ENCODE data around the gene HPX.

The HPX gene

GRCh38 chr11:6453152-6453551, 12.4 kb upstream of the HPX start:
- TF ChIP-seq CTCF (conservative IDR thresholded peaks at IDR 0.05; ENCODE audit: low read length): no peak
- no peak overlapping the region for H3K4me3 ChIP-seq (ENCODE audit: low read length)
- DNase-seq (ENCODE audit: low read depth): no peak

- no peak for TF ChIP-seq CTCF (conservative IDR thresholded peaks at IDR 0.05; ENCODE audit: low read length)
- no peak overlapping the region for H3K4me3 ChIP-seq (ENCODE audit: low read length)
- peak; percentile 26 for DNase-seq (ENCODE audit: low read depth)
Observed at GRCh38 chr11:6452219-6452618, 11.4 kb upstream of the HPX start.

- H3K4me3 ChIP-seq (ENCODE audit: low read length): no peak overlapping the region
- DNase-seq (ENCODE audit: low read depth): no peak
- TF ChIP-seq CTCF (conservative IDR thresholded peaks at IDR 0.05; ENCODE audit: low read length): no peak
Observed at GRCh38 chr11:6448574-6448973, 7.8 kb upstream of the HPX start.

GRCh38 chr11:6443269-6444003, 2.6 kb upstream of the HPX start:
- DNase-seq (ENCODE audit: low read depth): peak; percentile 56
- TF ChIP-seq CTCF (conservative IDR thresholded peaks at IDR 0.05; ENCODE audit: low read length): peak; percentile 86
- H3K4me3 ChIP-seq (ENCODE audit: low read length): no peak overlapping the region

GRCh38 chr11:6442441-6442840, 1.7 kb upstream of the HPX start:
- no peak for TF ChIP-seq CTCF (conservative IDR thresholded peaks at IDR 0.05; ENCODE audit: low read length)
- no peak overlapping the region for H3K4me3 ChIP-seq (ENCODE audit: low read length)
- DNase-seq (ENCODE audit: low read depth): no peak

- DNase-seq (ENCODE audit: low read depth): peak; percentile 60
- H3K4me3 ChIP-seq (ENCODE audit: low read length): no peak overlapping the region
- peak; percentile 87 for TF ChIP-seq CTCF (conservative IDR thresholded peaks at IDR 0.05; ENCODE audit: low read length)
Observed at GRCh38 chr11:6438979-6439571, 1.7 kb downstream of the HPX start.

- no peak for TF ChIP-seq CTCF (conservative IDR thresholded peaks at IDR 0.05; ENCODE audit: low read length)
- DNase-seq (ENCODE audit: low read depth): no peak
- H3K4me3 ChIP-seq (ENCODE audit: low read length): no peak overlapping the region
Observed at GRCh38 chr11:6437993-6438392, 2.8 kb downstream of the HPX start.
